Neuronal stem cell (in vitro differentiated cells): ENCODE data around the gene CBX4.

Experiments used
- DNase-seq: peaks from one replicate; pipeline ENCODE4 v3.0.0-alpha.2; 2013; ENCODE audit warnings: low spot score
- H2AFZ ChIP-seq: one replicate; pipeline ENCODE4 v1.6.1; 2013; ENCODE audit warnings: mild to moderate bottlenecking, low read length, inconsistent platforms
- H2AK5ac ChIP-seq: 2 replicates; pipeline ENCODE4 v1.6.1; 2013; ENCODE audit warnings: low read depth, mild to moderate bottlenecking, inconsistent platforms, low read length, moderate library complexity, mixed read lengths
- H2BK120ac ChIP-seq: 2 replicates; pipeline ENCODE4 v1.6.1; 2013; ENCODE audit warnings: low read depth, mild to moderate bottlenecking, inconsistent platforms, low read length, moderate library complexity, mixed read lengths
- H2BK12ac ChIP-seq: one replicate; pipeline ENCODE4 v1.6.1; 2013; ENCODE audit warnings: low read length, inconsistent platforms
- H2BK15ac ChIP-seq: 2 replicates; pipeline ENCODE4 v1.6.1; 2013; ENCODE audit warnings: mild to moderate bottlenecking, low read length, inconsistent platforms, mixed read lengths
- H2BK5ac ChIP-seq: one replicate; pipeline ENCODE4 v1.6.1; 2013; ENCODE audit warnings: inconsistent platforms, mild to moderate bottlenecking, low read length, moderate library complexity
- H3K14ac ChIP-seq: one replicate; pipeline ENCODE4 v1.6.1; 2013; ENCODE audit warnings: low read length, inconsistent platforms
- H3K18ac ChIP-seq: 2 replicates; pipeline ENCODE4 v1.6.1; 2013; ENCODE audit warnings: low read length, inconsistent platforms
- H3K23ac ChIP-seq: 2 replicates; pipeline ENCODE4 v1.6.1; 2013; ENCODE audit warnings: low read depth, mild to moderate bottlenecking, mixed read lengths, low read length, inconsistent platforms; ENCODE audit not compliant: poor library complexity
- H3K27ac ChIP-seq: replicated peaks from 3 replicates; pipeline ENCODE4 v1.5.1; 2013; ENCODE audit warnings: low read length, inconsistent platforms
- H3K27me3 ChIP-seq, 3 experiments: 2 replicates each; pipeline ENCODE4 v1.6.1; 2013; ENCODE audit warnings: low read length in 3 of 3, mild to moderate bottlenecking in 2 of 3, inconsistent platforms in 1 of 3, low read depth in 1 of 3, mixed read lengths in 1 of 3, moderate library complexity in 1 of 3; ENCODE audit not compliant: control insufficient read depth in 3 of 3, insufficient read depth in 3 of 3
- H3K36me3 ChIP-seq, 2 donors: replicated peaks in 1 of 2; 2 replicates each; pipeline ENCODE4 v1.6.1; 2013; ENCODE audit warnings: low read length in 2 of 2; ENCODE audit not compliant: control insufficient read depth in 2 of 2, insufficient read depth in 2 of 2
- H3K4ac ChIP-seq: 2 replicates; pipeline ENCODE4 v1.6.1; 2013; ENCODE audit warnings: inconsistent platforms, mild to moderate bottlenecking, low read length, moderate library complexity
- H3K4me1 ChIP-seq, 2 donors: 1 replicate in 1 of 2; 2 replicates in 1 of 2; pipeline ENCODE4 v1.6.1; 2013; ENCODE audit warnings: low read length in 2 of 2, low read depth in 1 of 2; ENCODE audit not compliant: control insufficient read depth in 2 of 2, insufficient read depth in 1 of 2
- H3K4me2 ChIP-seq: one replicate; pipeline ENCODE4 v1.6.1; 2013; ENCODE audit warnings: mild to moderate bottlenecking, low read length, inconsistent platforms; ENCODE audit not compliant: insufficient read depth, poor library complexity, severe bottlenecking
- H3K4me3 ChIP-seq, 2 donors: 2 replicates each; pipeline ENCODE4 v1.5.1; 2013; ENCODE audit warnings: low read length in 2 of 2, mild to moderate bottlenecking in 2 of 2, inconsistent platforms in 1 of 2, moderate library complexity in 1 of 2
- H3K79me1 ChIP-seq: one replicate; pipeline ENCODE4 v1.6.1; 2013; ENCODE audit warnings: low read depth, mild to moderate bottlenecking, inconsistent platforms, low read length, moderate library complexity
- H3K9ac ChIP-seq: one replicate; pipeline ENCODE4 v1.6.1; 2013; ENCODE audit warnings: mild to moderate bottlenecking, low read depth, low read length, inconsistent platforms; ENCODE audit not compliant: poor library complexity
- H3K9me3 ChIP-seq, 2 donors: replicated peaks in 1 of 2; 2 replicates each; pipeline versions ENCODE3 to v1.6.1; 2013; ENCODE audit warnings: low read length in 2 of 2, mild to moderate bottlenecking in 2 of 2, inconsistent platforms in 1 of 2, low read depth in 1 of 2, mixed read lengths in 1 of 2, moderate library complexity in 1 of 2; ENCODE audit not compliant: control insufficient read depth in 2 of 2, insufficient read depth in 1 of 2
- H4K8ac ChIP-seq: one replicate; pipeline ENCODE4 v1.6.1; 2013; ENCODE audit warnings: low read depth, mild to moderate bottlenecking, inconsistent platforms, low read length, moderate library complexity
- H4K91ac ChIP-seq: one replicate; pipeline ENCODE4 v1.6.1; 2013; ENCODE audit warnings: low read length, low read depth, mild to moderate bottlenecking, inconsistent platforms; ENCODE audit not compliant: poor library complexity
- WGBS, 2 donors: extraction: QIAGEN DNeasy Blood & Tissue Kit; methylation state at CpG; one replicate each; pipeline ENCODE4 v1.1.7; 2013; ENCODE audit warnings: missing lambda C conversion rate in 2 of 2, mixed read lengths in 1 of 2; ENCODE audit not compliant: insufficient read length in 2 of 2, insufficient replicate concordance in 1 of 2; ENCODE audit errors: extremely low coverage in 2 of 2; 5-methylcytosine and 5-hydroxymethylcytosine counted together

The CBX4 gene

DNA sequence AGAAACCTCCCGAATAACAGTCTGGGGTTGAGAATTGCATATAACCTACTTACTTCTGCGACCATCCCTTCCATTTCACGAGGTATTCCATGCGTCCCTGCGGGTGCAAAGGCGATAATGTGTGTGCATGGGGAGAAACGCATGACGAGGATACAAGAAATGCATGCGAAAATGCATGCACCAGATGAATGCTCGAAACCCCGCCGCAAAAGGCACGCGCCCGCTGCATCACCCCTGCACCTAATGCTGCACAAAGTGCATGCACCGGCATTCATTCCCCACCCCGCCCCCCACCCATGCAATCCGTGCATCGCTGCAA is 42.8 kb downstream of the CBX4 start:
- Histone ChIP-seq H2BK12ac (peak overlapping the region; percentile 59), H3K4me1 (peaks cover 46 to 62% of the 10 kb centered on the region in 2 donors), H3K23ac (peak overlapping the region; percentile 77), H3K14ac (no peak overlapping the region), H3K27me3 (peaks cover 45 to 76% (median 47%) of the 10 kb centered on the region in 3 experiments), H2AFZ (peak overlapping the region; percentile 86), H2BK15ac (peak overlapping the region; percentile 35), H3K18ac (peak overlapping the region; percentile 98), H3K4me2 (peak overlapping the region; percentile 81), H3K36me3 (peaks cover 4 to 22% of the 10 kb centered on the region in 2 donors), H3K79me1 (peaks cover 2% of the 10 kb centered on the region), H3K4ac (no peak overlapping the region), H3K9me3 (peaks cover 0 to 4% of the 10 kb centered on the region in 2 donors), H2BK120ac (no peak overlapping the region), H2AK5ac (no peak overlapping the region), H2BK5ac (peak overlapping the region; percentile 98), H4K8ac (no peak overlapping the region), H3K4me3 (peak overlapping the region; percentile 58 to 92), H3K27ac (no peak overlapping the region), H4K91ac (no peak overlapping the region), H3K9ac (peak overlapping the region; percentile 92)
- WGBS, 2 donors: no CpG with 5 or more reads among the region's 19 CpGs
- no peak for DNase-seq

DNA sequence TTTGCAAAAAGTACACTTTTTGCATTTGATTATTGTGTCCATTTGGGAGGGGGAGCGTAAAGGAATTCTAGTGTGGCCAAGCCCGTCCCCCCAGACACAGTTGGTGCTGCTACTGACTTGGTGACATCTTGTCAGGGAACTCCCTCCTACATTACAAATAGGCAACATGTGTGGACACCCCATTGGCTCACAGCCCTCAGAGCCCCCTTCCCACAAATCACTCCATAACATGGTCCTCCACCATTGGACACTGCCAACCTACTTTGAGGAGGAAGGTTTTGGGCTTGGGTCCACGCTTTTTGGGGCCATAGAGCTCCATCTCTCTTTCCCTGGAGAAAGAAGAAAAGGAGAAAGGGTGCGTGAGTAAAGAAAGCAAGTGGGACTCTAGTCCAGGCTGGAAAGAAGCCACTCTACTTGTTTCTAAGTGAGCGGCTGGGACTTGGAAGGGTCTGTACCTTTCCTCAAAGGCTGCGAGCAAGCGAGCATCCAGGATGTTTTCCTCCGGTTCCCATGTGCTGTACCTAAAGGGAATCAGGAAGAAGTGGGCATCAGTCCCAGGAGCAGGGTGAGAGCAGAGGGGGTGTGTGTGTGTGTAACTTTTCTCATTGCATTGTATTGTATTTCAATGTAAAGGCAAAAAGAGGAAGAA is 43.3 kb downstream of the CBX4 start:
- Histone ChIP-seq H3K79me1 (peaks cover 2% of the 10 kb centered on the region), H4K8ac (no peak overlapping the region), H2BK5ac (no peak overlapping the region), H2BK12ac (no peak overlapping the region), H3K9me3 (peaks cover 0 to 4% of the 10 kb centered on the region in 2 donors), H3K36me3 (peaks cover 4 to 22% of the 10 kb centered on the region in 2 donors), H3K4me1 (peaks cover 48 to 63% of the 10 kb centered on the region in 2 donors), H3K23ac (no peak overlapping the region), H3K27ac (no peak overlapping the region), H3K4me2 (peak overlapping the region; percentile 81), H2BK120ac (no peak overlapping the region), H2BK15ac (no peak overlapping the region), H3K9ac (no peak overlapping the region), H2AFZ (no peak overlapping the region), H3K27me3 (peaks cover 45 to 76% (median 47%) of the 10 kb centered on the region in 3 experiments), H3K4ac (no peak overlapping the region), H2AK5ac (no peak overlapping the region), H3K14ac (no peak overlapping the region), H3K18ac (no peak overlapping the region), H4K91ac (no peak overlapping the region), H3K4me3 (peak overlapping the region; percentile 58 to 92)
- WGBS, 2 donors: no CpG with 5 or more reads among the region's 8 CpGs
- no peak for DNase-seq

DNA sequence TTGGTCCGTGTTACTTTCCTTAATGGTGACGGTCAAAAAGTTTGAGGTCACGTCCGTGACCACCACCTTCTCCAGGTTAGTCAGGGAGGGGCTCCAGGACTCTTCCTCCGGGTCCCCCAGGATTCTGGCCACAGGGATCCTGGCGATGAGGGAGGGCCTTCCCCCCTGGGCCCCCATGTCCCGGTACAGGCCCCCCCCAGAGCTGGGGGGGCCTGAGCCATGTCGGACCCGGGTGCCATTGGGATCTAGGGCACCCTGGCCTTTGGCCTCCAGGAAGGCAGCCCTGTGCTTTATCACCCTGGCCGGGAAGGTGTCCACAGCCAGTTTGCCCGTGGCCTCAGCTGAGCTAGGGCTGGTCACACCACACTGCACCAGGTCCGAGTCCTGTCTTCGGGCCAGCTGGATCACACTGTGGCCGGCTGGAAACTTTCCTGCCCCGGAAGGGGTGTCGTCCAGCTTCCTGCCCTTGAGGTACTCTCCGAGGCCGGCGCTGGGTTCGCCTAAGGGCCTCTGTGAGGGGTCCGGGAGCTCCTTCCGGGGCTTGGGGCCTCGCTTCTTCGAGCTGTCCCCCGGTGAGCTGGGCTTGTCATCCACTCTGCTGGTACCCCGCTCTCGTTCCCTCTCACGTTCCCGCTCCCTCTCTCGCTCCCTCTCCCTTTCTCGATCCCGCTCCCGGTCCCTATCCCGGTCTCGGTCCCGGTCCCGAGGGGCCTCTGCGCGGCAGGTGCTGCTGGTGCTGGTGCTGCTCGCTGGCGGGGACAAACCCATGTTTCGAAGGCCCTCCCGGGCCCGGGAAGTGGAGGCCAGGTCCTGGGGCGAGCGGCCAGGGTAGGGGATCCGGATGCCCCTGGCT is 44.4 kb downstream of the CBX4 start:
- peak overlapping the region; percentile 73 for H3K23ac ChIP-seq
- H3K9me3 ChIP-seq: peaks cover 5 to 6% of the 10 kb centered on the region in 2 donors
- peak overlapping the region; percentile 97 for H2AK5ac ChIP-seq
- H3K36me3 ChIP-seq: peaks cover 4 to 22% of the 10 kb centered on the region in 2 donors
- H3K27ac ChIP-seq: no peak overlapping the region
- peak overlapping the region; percentile 18 for H3K4me2 ChIP-seq
- no peak overlapping the region for H2AFZ ChIP-seq
- H3K18ac ChIP-seq: peak overlapping the region; percentile 57
- H3K4me1 ChIP-seq: peaks cover 46 to 59% of the 10 kb centered on the region in 2 donors
- H3K4ac ChIP-seq: no peak overlapping the region
- peaks cover 45 to 76% (median 51%) of the 10 kb centered on the region in 3 experiments for H3K27me3 ChIP-seq
- no peak overlapping the region for H2BK5ac ChIP-seq
- H2BK15ac ChIP-seq: peak overlapping the region; percentile 92
- H3K79me1 ChIP-seq: peaks cover 6% of the 10 kb centered on the region
- no CpG with 5 or more reads among the region's 47 CpGs for WGBS, 2 donors
- H3K4me3 ChIP-seq: no peak overlapping the region
- H2BK12ac ChIP-seq: peak overlapping the region; percentile 58
- H4K8ac ChIP-seq: peak overlapping the region; percentile 19
- H4K91ac ChIP-seq: no peak overlapping the region
- H3K9ac ChIP-seq: peak overlapping the region; percentile 70
- peak overlapping the region; percentile 61 for H2BK120ac ChIP-seq
- no peak for DNase-seq
- no peak overlapping the region for H3K14ac ChIP-seq

DNA sequence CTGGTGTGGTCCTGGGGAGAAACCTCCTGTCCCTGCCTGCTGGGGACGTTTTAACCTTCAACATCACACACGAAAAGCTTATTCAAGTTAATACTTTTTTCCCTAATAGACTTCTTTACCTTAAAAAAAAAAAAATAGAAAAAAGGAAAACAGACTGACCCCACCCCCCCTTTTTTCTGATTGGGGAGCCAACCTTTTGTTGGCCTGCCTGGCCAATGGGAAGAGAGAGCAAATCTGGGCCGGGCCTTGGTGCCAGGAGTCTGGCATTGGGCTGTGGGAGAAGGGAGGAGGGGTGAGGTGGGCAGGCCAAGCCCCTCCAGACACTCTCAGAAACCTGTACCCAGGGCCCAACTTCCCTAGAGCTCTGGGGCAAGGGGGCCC is 45.3 kb downstream of the CBX4 start:
- H3K14ac ChIP-seq: no peak overlapping the region
- WGBS, 2 donors: no CpG with 5 or more reads among the region's 3 CpGs
- H3K4me3 ChIP-seq: peak overlapping the region; percentile 39 to 55

More for the DNA sequence above, 45.3 kb downstream of the CBX4 start:
- Histone ChIP-seq H2AFZ (no peak overlapping the region), H3K27me3 (peaks cover 35 to 75% (median 41%) of the 10 kb centered on the region in 3 experiments), H3K9me3 (peaks cover 5 to 6% of the 10 kb centered on the region in 2 donors), H3K27ac (no peak overlapping the region), H2BK12ac (no peak overlapping the region), H3K18ac (no peak overlapping the region), H3K79me1 (peaks cover 6% of the 10 kb centered on the region), H2BK5ac (no peak overlapping the region), H4K8ac (no peak overlapping the region), H3K36me3 (peaks cover 4 to 22% of the 10 kb centered on the region in 2 donors), H3K4me2 (peak overlapping the region; percentile 56), H3K4ac (no peak overlapping the region), H4K91ac (no peak overlapping the region), H3K4me1 (peaks cover 44 to 52% of the 10 kb centered on the region in 2 donors), H2BK15ac (no peak overlapping the region), H2AK5ac (no peak overlapping the region), H2BK120ac (no peak overlapping the region), H3K9ac (no peak overlapping the region), H3K23ac (no peak overlapping the region)
- no peak for DNase-seq
